MG63 (cell line): ENCODE measurements around the gene MPHOSPH6. TPM values are rescaled to one million over a fixed set of nuclear protein-coding genes. Genes with fewer than 3 reads are reported as not detected.
"Not testable (repeated sequence)": the region's sequence is repeated elsewhere in the genome, so short reads cannot be mapped to it uniquely, and the experiment has no call there.

ENCODE experiments used
- DNase-seq: peaks from one replicate; pipeline ENCODE4 v3.0.0-alpha.2; 2020
- H3K27me3 ChIP-seq: fragments of 250-450 bp; sonication (Bioruptor Pico); 2 replicates; pipeline ENCODE4 v1.5.1; 2020; ENCODE audit warnings: mild to moderate bottlenecking, moderate library complexity
- H3K36me3 ChIP-seq: fragments of 250-450 bp; sonication (Bioruptor Pico); 2 replicates; pipeline ENCODE4 v1.5.1; 2020; ENCODE audit warnings: mild to moderate bottlenecking, moderate library complexity
- H3K4me3 ChIP-seq: fragments of 250-450 bp; sonication (Bioruptor Pico); 2 replicates; pipeline ENCODE4 v1.5.1; 2020; ENCODE audit warnings: mild to moderate bottlenecking, moderate library complexity
- H3K9me3 ChIP-seq: fragments of 250-450 bp; sonication (Bioruptor Pico); 2 replicates; pipeline ENCODE4 v1.5.1; 2020; ENCODE audit warnings: mild to moderate bottlenecking, moderate library complexity
- total RNA-seq: library from RNA; depleted of rRNA; stranded (reverse); fragments of >200 nt; shearing (Covaris generic); gene quantifications from 2 replicates; pipeline ENCODE4 v1.2.3, GENCODE V29; 2014; ENCODE audit warnings: low replicate concordance; rRNA removed

MPHOSPH6 gene, protein sequence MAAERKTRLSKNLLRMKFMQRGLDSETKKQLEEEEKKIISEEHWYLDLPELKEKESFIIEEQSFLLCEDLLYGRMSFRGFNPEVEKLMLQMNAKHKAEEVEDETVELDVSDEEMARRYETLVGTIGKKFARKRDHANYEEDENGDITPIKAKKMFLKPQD
- total RNA-seq = 19.2 and 93.3 TPM in 2 replicates

DNA sequence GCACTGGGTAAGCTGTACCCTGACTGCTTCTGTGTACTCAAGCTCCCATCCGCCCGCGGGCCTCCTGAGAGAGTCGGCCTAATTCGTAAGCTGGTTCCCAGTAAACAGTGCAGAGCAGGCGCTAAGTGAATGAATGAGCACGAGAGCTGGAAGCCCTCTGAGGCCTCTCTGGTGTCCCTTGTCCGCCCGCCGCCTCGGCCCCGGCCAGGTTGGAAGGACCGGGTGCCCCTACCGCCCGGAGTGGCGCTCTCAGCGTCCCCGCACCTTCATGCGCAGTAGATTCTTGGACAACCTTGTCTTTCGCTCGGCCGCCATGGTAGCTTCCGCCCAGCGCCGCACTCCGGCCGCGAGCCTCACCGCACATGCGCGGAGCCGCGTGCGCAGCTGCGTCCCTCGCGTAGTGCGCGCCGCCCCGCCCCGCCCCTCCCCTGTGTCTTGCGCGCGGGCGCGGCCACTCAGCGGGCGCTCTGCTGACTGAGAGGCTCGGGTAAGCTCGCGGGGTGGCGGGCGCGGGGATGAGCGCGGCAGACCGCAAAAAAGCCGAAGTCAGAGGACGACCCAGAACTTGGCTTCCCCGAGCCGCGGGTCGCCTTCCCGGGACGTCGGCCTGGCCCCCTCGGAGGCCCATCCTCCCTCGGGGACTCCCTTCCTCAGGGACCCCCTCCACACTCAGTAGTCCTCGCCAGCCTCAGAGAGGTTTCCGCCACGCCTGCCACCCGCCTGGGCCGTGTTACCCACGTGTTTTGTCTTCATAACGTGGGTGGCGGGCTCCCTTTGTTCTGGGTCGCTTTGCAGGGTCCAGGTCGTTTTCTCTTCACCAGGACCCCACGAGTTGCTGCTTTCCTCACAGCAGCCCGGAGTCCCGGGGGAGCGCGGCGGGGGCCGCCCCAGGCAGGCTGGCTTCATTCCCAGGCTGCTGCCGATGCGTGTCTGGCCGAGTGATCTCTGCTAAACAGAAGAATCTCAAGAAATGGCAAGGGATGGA is at the start of gene MPHOSPH6:
Gene MPHOSPH6, minus strand, starts transcription at position 364 of the 985 bp plus-strand sequence. Its CDS starts 49 bp downstream, at position 315.
- Histone ChIP-seq H3K27me3 (0 out of 2 replicates have a peak, but pooled peaks cover 3% of the 10 kb centered on the region), H3K9me3 (no peaks in the 10 kb centered on the region), H3K4me3 (peak within 1 kb of the TSS; percentile 77), H3K36me3 (peaks cover 3% of the 10 kb centered on the region; the same call in 1 of the 2 replicates)
- peak; percentile 88 for DNase-seq

DNA sequence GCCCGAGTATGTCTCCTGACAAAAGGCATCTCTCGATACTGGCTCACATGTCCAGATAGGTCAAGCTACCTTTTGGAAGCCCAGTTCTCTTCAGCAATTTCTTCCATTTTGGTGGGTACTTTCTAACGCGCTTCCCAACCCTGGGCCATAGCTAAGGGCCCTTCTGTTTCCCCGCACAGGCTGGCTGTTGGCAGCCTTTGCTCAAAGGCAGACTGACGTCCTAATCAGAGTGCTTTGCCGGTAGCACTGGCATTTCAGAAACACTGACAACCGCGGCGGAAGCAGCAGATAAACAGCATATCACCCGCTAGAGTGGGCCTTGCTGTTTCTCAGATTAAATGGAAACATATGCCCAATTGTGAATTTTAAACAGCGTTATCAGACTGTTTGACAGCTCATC is 49.3 kb upstream of the MPHOSPH6 start:
- Histone ChIP-seq H3K9me3 (no peaks in the 10 kb centered on the region), H3K27me3 (no peaks in the 10 kb centered on the region), H3K36me3 (no peaks in the 10 kb centered on the region), H3K4me3 (no peak overlapping the region)
- no peak for DNase-seq

DNA sequence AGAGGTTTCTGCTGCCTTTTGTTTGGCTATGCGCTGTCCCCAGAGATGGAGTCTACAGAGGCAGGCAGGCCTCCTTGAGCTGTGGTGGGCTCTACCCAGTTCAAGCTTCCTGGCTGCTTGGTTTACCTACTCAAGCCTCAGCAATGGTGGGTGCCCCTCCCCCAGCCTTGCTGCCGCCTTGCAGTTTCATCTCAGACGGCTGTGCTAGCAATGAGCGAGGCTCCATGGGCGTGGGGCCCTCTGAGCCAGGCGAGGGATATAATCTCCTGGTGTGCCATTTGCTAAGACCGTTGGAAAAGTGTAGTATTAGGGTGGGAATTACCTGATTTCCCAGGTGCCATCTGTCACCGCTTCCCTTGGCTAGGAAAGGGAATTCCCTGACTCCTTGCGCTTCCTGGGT is 39.3 kb upstream of the MPHOSPH6 start:
- not testable (repeated sequence) for H3K36me3 ChIP-seq

DNA sequence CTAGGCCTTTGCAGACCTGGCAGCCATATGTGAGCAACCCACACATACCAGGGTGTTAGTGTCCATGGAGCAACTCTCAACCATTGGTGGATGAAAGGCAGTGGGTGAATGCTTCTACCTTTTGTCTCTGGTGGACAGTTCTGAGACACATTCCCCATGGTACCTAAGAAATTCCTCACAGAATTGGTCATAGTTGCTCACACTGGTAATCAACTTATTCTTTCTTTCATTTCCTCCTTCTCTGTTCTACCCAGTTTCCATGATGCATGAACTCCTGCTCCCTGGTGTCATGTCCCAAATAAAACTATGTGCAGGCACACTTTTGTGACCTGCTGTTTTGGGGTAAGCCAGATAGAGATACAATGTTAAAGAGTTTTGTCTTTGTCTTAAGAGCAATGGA is 33.2 kb upstream of the MPHOSPH6 start:
- no peak for DNase-seq

More for the DNA sequence above, 39.3 kb upstream of the MPHOSPH6 start:
- H3K4me3 ChIP-seq, H3K27me3 ChIP-seq, H3K9me3 ChIP-seq, DNase-seq: not testable (repeated sequence)

DNA sequence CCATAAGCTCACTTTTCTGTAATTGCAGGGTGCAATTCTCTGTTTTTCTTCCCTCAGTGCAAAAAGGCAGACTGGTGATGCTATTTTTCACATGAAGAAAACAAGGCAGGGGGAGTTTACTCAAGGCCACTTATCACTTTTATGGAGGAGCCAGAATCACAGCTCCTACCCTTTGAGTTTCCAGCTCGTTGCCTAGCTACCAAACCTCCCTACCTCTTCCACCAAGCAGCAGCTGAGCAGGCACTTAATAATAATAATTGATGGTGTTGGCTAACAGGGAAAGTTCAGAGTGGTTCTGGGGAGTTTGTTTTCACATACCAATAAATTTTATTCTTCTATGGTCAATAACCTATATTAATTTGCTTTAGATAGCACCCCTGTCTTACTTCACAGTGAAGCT is 31.9 kb upstream of the MPHOSPH6 start:
- no peak for DNase-seq
- no peaks in the 10 kb centered on the region for H3K9me3 ChIP-seq
- no peaks in the 10 kb centered on the region for H3K27me3 ChIP-seq
- no peaks in the 10 kb centered on the region for H3K36me3 ChIP-seq
- no peak overlapping the region for H3K4me3 ChIP-seq

More for the DNA sequence above, 33.2 kb upstream of the MPHOSPH6 start:
- Histone ChIP-seq H3K36me3 (no peaks in the 10 kb centered on the region), H3K9me3 (no peaks in the 10 kb centered on the region), H3K4me3 (no peak overlapping the region), H3K27me3 (no peaks in the 10 kb centered on the region)

DNA sequence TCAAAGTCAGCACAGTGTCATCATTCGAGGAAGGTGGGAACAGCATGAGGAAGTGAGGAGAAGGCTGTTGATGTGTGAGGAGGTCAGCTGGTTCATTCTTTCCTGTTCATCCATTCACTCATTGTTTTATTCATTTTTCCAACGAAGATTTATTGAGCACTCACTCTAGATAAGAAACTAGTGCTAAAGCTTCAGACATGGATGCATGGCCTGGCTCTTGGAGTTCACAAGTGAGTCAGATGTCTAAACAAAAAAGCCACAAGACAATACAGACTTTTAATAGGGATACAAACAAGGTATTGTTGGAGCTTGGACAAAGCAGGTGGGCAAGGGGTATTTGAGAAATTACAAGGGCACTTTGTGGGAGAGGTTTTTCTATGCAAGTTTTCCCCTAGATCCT is 31.3 kb upstream of the MPHOSPH6 start:
- no peaks in the 10 kb centered on the region for H3K36me3 ChIP-seq

DNA sequence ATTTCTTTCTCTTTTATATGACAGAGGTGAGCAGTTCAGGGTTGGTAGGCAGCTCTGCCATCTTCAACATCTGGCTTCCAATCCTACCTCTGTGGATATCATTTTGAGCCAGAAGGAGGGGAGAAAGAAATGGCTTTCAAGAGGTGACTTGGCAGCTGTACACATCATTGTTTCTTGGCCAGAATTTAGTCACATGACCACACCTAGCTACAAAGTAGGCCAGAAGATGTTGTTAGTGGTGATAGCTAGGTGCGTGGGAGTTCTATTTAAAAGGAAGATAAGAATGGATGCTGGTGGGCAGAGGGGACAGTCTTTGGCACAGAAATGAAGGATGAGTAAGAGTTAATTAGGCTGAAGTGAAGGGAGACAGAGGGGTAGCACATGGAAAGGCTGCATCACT is 29.2 kb upstream of the MPHOSPH6 start:
- DNase-seq = no peak
- H3K27me3 ChIP-seq = no peaks in the 10 kb centered on the region
- no peaks in the 10 kb centered on the region for H3K9me3 ChIP-seq
- H3K4me3 ChIP-seq = no peak overlapping the region
- H3K36me3 ChIP-seq = no peaks in the 10 kb centered on the region

More for the DNA sequence above, 31.3 kb upstream of the MPHOSPH6 start:
- DNase-seq = no peak
- Histone ChIP-seq H3K9me3 (no peaks in the 10 kb centered on the region), H3K27me3 (no peaks in the 10 kb centered on the region), H3K4me3 (no peak overlapping the region)

DNA sequence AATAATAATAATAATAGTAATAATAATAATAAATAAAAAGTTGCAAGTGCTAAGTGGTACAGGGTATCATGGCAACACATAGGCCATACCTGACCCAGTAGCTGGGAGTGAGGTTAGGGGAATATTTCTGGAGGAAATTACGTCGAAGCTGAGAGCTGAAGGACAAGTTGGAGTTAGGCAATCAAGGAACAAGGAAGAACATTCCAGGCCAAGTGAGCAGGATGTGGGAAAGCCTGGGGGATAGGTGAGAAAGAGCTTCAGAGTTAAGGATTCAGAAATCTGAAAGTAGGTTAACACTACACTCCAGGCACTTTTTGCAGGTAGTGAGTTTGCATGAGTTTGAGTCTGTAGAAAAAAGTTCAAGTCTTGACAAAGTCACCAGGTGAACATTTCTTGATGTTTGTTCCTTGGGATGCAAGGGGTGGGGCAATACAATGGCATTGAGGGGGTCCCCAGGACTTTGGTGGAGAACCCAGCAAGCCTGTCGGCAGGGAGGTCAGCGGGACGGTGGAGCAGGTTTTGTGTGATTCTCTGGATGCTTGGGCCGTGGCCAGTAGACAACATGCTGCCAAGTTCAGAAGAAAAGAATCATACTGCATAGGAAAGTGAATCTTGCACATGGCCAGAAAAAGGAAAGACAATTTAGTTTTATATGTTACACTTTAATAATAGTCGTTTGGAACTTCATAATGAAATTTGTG is 27.7 kb upstream of the MPHOSPH6 start:
- no peaks in the 10 kb centered on the region for H3K27me3 ChIP-seq
- no peaks in the 10 kb centered on the region for H3K9me3 ChIP-seq
- no peak overlapping the region for H3K4me3 ChIP-seq
- no peaks in the 10 kb centered on the region for H3K36me3 ChIP-seq
- no peak for DNase-seq

DNA sequence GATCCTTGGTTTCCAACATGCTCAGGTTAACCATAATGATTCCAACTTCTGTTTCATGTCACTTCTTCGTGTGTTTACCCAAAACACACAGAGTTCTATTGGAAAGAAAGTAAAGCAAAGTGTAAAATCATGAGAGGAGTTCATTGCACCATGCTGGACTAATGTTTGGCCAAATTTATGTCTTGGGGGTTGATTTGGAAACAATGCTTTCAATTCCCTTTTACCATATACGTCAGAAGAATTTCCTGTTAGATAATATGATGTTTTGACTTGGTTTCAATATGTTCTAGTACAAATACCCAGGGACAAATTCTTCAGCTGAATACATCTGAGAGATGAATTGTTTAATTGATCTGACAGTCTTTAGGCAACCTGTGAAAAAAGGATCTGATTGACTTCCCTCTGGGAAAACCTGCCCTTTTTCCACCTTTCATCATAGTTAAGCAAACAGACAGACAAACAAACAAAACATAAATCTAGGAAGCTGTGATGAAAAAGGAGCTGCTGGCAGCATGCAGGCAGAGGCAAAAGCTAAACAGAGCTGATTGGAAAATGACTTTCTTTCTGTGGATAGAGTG is 26.0 kb upstream of the MPHOSPH6 start:
- Histone ChIP-seq H3K4me3 (no peak overlapping the region), H3K36me3 (no peaks in the 10 kb centered on the region), H3K9me3 (no peaks in the 10 kb centered on the region), H3K27me3 (no peaks in the 10 kb centered on the region)
- no peak for DNase-seq

DNA sequence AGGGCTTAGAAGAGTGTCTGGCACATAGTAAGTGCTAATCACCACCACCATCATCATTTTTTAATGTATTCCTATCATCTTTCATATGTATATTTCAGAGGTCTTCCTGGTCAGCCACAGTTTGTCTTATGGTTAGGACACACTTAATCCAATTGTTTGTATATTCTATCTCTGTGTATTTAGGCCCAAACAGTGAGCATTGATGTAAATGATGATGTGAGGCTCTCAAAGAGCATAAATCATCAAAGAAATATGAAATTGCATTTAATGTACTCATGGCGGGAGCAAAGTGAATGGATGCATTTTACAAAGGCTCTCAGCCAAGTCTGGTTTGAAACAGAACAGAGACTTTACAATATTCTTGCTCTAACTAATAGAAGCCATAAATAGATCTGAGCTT is 24.1 kb upstream of the MPHOSPH6 start:
- H3K36me3 ChIP-seq = no peaks in the 10 kb centered on the region
- no peaks in the 10 kb centered on the region for H3K27me3 ChIP-seq
- H3K4me3 ChIP-seq = no peak overlapping the region
- DNase-seq = no peak
- H3K9me3 ChIP-seq = no peaks in the 10 kb centered on the region

DNA sequence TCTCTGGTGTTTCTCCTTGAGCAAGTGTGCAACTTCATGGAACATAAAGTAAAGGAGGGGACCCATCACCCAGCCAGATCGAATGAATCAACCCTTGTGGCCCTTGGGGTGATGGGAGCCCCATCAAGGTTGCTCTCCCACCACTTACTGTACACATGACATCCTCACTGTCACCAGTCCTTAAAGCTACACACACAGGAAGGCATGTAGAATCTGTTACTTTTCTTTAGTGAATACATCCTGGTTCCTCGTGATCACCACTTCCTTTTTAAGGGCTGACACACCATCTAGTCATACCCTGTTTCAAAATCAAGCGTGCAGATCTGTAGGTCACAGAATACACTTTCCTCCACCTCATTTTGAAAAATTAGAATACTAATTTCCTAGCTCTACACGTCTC is 22.6 kb upstream of the MPHOSPH6 start:
- H3K36me3 ChIP-seq = no peaks in the 10 kb centered on the region
- H3K27me3 ChIP-seq = no peaks in the 10 kb centered on the region
- H3K4me3 ChIP-seq = no peak overlapping the region
- DNase-seq = peak; percentile 4
- no peaks in the 10 kb centered on the region for H3K9me3 ChIP-seq

DNA sequence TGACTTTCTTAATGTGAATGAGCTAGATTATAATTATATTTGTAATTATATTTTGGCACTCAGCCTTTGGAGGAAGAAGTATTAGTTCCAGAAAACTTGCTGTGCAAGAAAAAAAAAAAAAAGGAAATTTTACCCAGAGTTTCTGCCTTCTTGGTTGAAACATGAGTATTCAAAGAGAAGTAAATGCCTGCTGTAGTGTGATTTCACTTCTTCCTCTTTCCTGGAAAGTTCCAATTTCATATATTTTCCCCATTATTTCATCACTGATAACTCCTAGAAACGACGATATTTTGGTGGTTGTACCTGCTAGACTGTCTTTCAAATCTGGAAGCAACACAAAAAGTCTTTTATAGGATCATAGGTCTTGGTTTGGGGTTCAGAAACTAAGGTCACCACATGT is 20.4 kb upstream of the MPHOSPH6 start:
- no peaks in the 10 kb centered on the region for H3K9me3 ChIP-seq
- H3K27me3 ChIP-seq = no peaks in the 10 kb centered on the region
- H3K36me3 ChIP-seq = no peaks in the 10 kb centered on the region
- no peak for DNase-seq
- H3K4me3 ChIP-seq = no peak overlapping the region

DNA sequence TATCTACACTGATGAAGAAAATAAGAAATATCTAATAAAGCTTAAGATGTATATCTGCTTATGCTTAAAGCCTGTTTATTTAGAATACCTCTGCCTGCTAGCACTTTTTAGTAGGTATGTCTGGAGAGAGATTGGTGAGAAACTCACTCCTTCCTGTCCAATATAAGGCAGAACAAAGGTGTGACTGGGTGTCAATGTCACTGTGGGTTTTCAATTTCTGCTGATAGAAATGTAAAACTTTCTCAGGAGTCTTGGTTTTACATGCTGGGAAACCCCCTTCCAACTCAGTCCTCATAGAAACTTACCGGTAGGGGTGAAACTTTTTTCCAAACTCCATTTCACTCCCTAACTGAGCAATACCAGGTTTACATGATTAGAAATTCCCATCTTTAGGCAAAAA is 17.8 kb upstream of the MPHOSPH6 start:
- no peaks in the 10 kb centered on the region for H3K36me3 ChIP-seq
- DNase-seq = no peak
- H3K9me3 ChIP-seq = no peaks in the 10 kb centered on the region
- H3K27me3 ChIP-seq = no peaks in the 10 kb centered on the region
- no peak overlapping the region for H3K4me3 ChIP-seq

DNA sequence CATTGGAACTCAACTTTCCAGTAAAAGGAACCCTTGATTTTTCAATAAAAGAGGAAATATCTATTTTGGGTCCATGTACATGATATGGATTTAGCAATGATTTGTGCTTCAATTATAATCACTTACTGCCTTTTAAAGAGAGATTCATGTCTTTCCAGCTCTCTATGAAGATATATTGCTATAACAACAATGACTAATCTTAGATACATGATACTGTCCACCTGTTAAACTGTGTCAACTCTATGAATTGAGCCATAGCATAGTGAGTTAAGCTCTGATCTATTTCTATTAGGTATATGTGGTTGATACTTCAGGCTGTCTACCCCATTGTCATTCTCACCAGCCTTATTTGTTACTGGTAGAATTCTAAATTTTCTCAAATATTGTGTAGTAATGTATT is 15.0 kb upstream of the MPHOSPH6 start:
- Histone ChIP-seq H3K36me3 (no peaks in the 10 kb centered on the region), H3K27me3 (no peaks in the 10 kb centered on the region)
- no peak for DNase-seq

DNA sequence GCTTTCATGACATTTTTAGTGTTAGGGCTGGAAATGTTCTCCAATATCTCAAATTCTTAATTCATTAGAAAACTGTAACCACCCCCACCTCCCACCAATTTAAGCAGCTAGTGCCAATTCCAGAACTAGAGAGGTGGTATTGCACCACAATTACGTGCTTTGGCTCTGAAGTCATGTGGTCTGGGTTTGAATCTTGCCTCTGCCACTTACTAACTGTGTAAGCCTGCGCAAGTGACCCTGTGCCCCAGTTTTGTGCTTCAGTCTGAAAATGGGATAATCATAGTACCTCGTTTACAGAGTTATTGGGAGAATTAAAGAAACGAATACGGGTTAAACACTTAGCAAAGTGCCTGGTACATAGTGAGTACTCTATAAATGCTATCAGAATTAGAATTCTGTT is 14.2 kb upstream of the MPHOSPH6 start:
- H3K9me3 ChIP-seq = no peaks in the 10 kb centered on the region
- no peak for DNase-seq
- no peaks in the 10 kb centered on the region for H3K27me3 ChIP-seq
- no peak overlapping the region for H3K4me3 ChIP-seq
- H3K36me3 ChIP-seq = no peaks in the 10 kb centered on the region

More for the DNA sequence above, 15.0 kb upstream of the MPHOSPH6 start:
- Histone ChIP-seq H3K4me3 (no peak overlapping the region), H3K9me3 (no peaks in the 10 kb centered on the region)

DNA sequence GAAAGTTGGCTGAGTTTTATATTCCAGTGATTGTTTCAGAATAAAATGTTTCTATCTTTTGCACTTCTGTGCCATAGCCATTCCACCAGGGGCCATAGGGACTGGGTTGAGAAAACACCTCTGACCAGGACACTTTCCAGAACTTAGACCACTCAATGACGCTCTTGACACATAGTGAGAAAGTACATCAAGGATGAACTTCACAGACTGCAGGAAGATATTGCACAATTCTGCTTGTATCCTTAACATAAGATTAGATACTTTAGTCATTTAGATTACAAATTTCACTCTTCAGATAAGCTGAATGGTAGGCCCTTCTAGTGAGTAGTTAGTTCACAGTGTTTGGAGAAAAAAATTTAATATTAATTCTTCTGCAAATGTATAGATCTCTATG is 13.0 kb upstream of the MPHOSPH6 start:
- H3K9me3 ChIP-seq = no peaks in the 10 kb centered on the region
- no peak for DNase-seq
- no peak overlapping the region for H3K4me3 ChIP-seq
- no peaks in the 10 kb centered on the region for H3K27me3 ChIP-seq
- no peaks in the 10 kb centered on the region for H3K36me3 ChIP-seq
